Measurements from ENCODE around the gene MTG2.

Gene MTG2

GRCh38 chr20:62216636-62217566, 34.1 kb downstream of the MTG2 start:
- CTCF ChIA-PET: interaction anchor here (0.5 kb wide), 1 partner anchor 45 kb away, joined by 3 read pairs; no protein-coding TSS in a partner anchor

More at GRCh38 chr20:62216636-62217566, 34.1 kb downstream of the MTG2 start:
- POLR2A ChIA-PET: interaction anchor here (0.6 kb wide), 1 partner anchor 45 kb away, joined by 6 read pairs; no protein-coding TSS in a partner anchor
- H3K4me3 ChIP-seq (ENCODE audit: low read depth, low read length): no peak overlapping the region
- 0 out of 2 replicates have a peak, but pooled peaks have one; percentile 36 for TF ChIP-seq ZIC2 (tag by site-specific recombination; IDR thresholded peaks at IDR 0.05)
- peak; percentile 30; the same call in 1 of the 2 replicates for TF ChIP-seq ZNF366 (tag by site-specific recombination; conservative IDR thresholded peaks at IDR 0.05)
- TF ChIP-seq ZSCAN16 (tag by site-specific recombination; IDR thresholded peaks at IDR 0.05): no peak
- TF ChIP-seq GLIS1 (tag by site-specific recombination; IDR thresholded peaks at IDR 0.05): peak; percentile 58
- TF ChIP-seq ZNF501 (tag by site-specific recombination; IDR thresholded peaks at IDR 0.05): no peak
- peak; percentile 48; the same call in 1 of the 2 replicates for TF ChIP-seq ZNF600 (tag by site-specific recombination; IDR thresholded peaks at IDR 0.05)
- peak; percentile 23; the same call in 1 of the 2 replicates for TF ChIP-seq SP2 (tag by site-specific recombination; IDR thresholded peaks at IDR 0.05)
- TF ChIP-seq, protein P1, sequence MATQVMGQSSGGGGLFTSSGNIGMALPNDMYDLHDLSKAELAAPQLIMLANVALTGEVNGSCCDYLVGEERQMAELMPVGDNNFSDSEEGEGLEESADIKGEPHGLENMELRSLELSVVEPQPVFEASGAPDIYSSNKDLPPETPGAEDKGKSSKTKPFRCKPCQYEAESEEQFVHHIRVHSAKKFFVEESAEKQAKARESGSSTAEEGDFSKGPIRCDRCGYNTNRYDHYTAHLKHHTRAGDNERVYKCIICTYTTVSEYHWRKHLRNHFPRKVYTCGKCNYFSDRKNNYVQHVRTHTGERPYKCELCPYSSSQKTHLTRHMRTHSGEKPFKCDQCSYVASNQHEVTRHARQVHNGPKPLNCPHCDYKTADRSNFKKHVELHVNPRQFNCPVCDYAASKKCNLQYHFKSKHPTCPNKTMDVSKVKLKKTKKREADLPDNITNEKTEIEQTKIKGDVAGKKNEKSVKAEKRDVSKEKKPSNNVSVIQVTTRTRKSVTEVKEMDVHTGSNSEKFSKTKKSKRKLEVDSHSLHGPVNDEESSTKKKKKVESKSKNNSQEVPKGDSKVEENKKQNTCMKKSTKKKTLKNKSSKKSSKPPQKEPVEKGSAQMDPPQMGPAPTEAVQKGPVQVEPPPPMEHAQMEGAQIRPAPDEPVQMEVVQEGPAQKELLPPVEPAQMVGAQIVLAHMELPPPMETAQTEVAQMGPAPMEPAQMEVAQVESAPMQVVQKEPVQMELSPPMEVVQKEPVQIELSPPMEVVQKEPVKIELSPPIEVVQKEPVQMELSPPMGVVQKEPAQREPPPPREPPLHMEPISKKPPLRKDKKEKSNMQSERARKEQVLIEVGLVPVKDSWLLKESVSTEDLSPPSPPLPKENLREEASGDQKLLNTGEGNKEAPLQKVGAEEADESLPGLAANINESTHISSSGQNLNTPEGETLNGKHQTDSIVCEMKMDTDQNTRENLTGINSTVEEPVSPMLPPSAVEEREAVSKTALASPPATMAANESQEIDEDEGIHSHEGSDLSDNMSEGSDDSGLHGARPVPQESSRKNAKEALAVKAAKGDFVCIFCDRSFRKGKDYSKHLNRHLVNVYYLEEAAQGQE (tag by site-specific recombination; IDR thresholded peaks at IDR 0.05): no peak
- 0 out of 2 replicates have a peak, but pooled peaks have one; percentile 33 for TF ChIP-seq KLF17 (tag by site-specific recombination; IDR thresholded peaks at IDR 0.05)
- peak; percentile 87 for TF ChIP-seq ZFP69B (tag by site-specific recombination; IDR thresholded peaks at IDR 0.05)
- TF ChIP-seq ELK4 (IDR thresholded peaks at IDR 0.05; ENCODE audit: borderline replicate concordance, low read depth, low read length): no peak
- peak; percentile 69 for TF ChIP-seq ZNF692 (tag by site-specific recombination; IDR thresholded peaks at IDR 0.05)
- H3K9me3 ChIP-seq (ENCODE audit: control insufficient read depth, insufficient read depth, low read depth, low read length): no peaks in the 10 kb centered on the region
- H3K36me3 ChIP-seq (ENCODE audit: control insufficient read depth in 2 of 2, insufficient read depth in 1 of 2, low read length in 2 of 2): no peaks in the 10 kb centered on the region
- H3K27ac ChIP-seq (ENCODE audit: extremely low read depth, low read depth, low read length): no peak overlapping the region
- peaks cover 2% of the 10 kb centered on the region; the same call in 1 of the 2 replicates for H3K4me1 ChIP-seq (ENCODE audit: control insufficient read depth, insufficient read depth, low read length)
